ENCODE measurements around the gene MAPT. TPM values are rescaled to one million over a fixed set of nuclear protein-coding genes. Genes with fewer than 3 reads are reported as not detected.

Gene MAPT
- polyA plus RNA-seq, 3 donors: 0.04 TPM; not detected in 2

DNA sequence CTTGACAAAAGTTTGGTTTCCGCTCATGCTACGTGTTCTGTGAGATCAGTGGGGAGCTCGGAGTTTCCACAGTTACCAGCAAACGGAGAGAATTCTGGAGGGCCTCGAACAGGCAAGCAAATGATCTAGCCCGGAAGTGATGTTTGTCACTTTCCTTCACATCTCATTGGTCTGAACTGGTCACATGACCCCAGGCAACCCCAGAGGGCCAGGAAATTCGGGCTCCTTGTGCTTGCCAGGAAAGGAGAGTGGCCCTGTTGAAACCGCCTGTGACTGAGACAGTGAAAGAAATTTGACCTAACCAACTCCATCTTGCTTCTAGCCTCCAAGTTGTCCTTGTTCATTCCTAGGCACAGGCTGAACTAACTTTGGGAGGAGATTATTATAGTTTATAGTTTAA lies 26.7 kb upstream of the MAPT start:
- no peaks in the 10 kb centered on the region for H3K4me1 ChIP-seq (ENCODE audit: control insufficient read depth in 1 of 2, insufficient read depth in 2 of 2, low read length in 2 of 2)
- H3K79me2 ChIP-seq (ENCODE audit: insufficient read depth, low read length): no peaks in the 10 kb centered on the region
- no peak overlapping the region for H3K4me2 ChIP-seq (replicated peaks; ENCODE audit: extremely low read depth, low read length, poor library complexity, severe bottlenecking)
- no peak overlapping the region for H3K27ac ChIP-seq (ENCODE audit: low read depth in 1 of 2, low read length in 2 of 2)
- H3K4me1 Mint-ChIP-seq: peaks cover 7% of the 10 kb centered on the region
- H3K36me3 ChIP-seq (replicated peaks in 1 of 2; ENCODE audit: control insufficient read depth in 1 of 2, insufficient read depth in 2 of 2, low read length in 2 of 2): no peaks in the 10 kb centered on the region
- H3K27ac Mint-ChIP-seq: peak overlapping the region in 2 of 7 donors; percentile 3 to 12
- H3K9ac ChIP-seq (ENCODE audit: insufficient read depth, low read length, poor library complexity, severe bottlenecking): no peak overlapping the region
- TF ChIP-seq, protein P1, sequence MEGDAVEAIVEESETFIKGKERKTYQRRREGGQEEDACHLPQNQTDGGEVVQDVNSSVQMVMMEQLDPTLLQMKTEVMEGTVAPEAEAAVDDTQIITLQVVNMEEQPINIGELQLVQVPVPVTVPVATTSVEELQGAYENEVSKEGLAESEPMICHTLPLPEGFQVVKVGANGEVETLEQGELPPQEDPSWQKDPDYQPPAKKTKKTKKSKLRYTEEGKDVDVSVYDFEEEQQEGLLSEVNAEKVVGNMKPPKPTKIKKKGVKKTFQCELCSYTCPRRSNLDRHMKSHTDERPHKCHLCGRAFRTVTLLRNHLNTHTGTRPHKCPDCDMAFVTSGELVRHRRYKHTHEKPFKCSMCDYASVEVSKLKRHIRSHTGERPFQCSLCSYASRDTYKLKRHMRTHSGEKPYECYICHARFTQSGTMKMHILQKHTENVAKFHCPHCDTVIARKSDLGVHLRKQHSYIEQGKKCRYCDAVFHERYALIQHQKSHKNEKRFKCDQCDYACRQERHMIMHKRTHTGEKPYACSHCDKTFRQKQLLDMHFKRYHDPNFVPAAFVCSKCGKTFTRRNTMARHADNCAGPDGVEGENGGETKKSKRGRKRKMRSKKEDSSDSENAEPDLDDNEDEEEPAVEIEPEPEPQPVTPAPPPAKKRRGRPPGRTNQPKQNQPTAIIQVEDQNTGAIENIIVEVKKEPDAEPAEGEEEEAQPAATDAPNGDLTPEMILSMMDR (IDR thresholded peaks at IDR 0.05): no peak
- no peak overlapping the region for H3K4me3 Mint-ChIP-seq
- H3K27me3 ChIP-seq (ENCODE audit: control insufficient read depth in 2 of 2, insufficient read depth in 2 of 2, low read length in 2 of 2): peaks cover 0 to 7% of the 10 kb centered on the region in 2 donors
- H4K20me1 ChIP-seq (ENCODE audit: insufficient read depth, low read length): no peaks in the 10 kb centered on the region
- H2AFZ ChIP-seq (ENCODE audit: insufficient read depth, low read depth, low read length, poor library complexity, severe bottlenecking): no peak overlapping the region
- no peaks in the 10 kb centered on the region for H3K9me3 ChIP-seq (replicated peaks in 1 of 2; ENCODE audit: control insufficient read depth in 1 of 2, insufficient read depth in 1 of 2, low read length in 2 of 2)
- no peaks in the 10 kb centered on the region for H3K36me3 Mint-ChIP-seq
- H3K27me3 Mint-ChIP-seq (ENCODE audit: low read depth in 3 of 3): peaks cover 16 to 18% (median 16%) of the 10 kb centered on the region in 3 donors
- peaks cover 0 to 14% (median 6%) of the 10 kb centered on the region in 7 donors for H3K9me3 Mint-ChIP-seq
- intact Hi-C loops (cut with micrococcal nuclease): no loop called here
- 77% methylated on average over 7 of the region's 8 CpGs for WGBS (ENCODE audit: insufficient coverage)
- no peak overlapping the region for H3K4me3 ChIP-seq (replicated peaks in 1 of 3; ENCODE audit: low read depth in 2 of 3, low read length in 3 of 3)
- no peak for DNase-seq

GRCh38 chr17:45868276-45868675 lies 26.1 kb upstream of the MAPT start:
- Histone ChIP-seq H3K4me3 (replicated peaks in 1 of 3; ENCODE audit: low read depth in 2 of 3, low read length in 3 of 3) (no peak overlapping the region), H3K9ac (ENCODE audit: insufficient read depth, low read length, poor library complexity, severe bottlenecking) (no peak overlapping the region), H3K36me3 (replicated peaks in 1 of 2; ENCODE audit: control insufficient read depth in 1 of 2, insufficient read depth in 2 of 2, low read length in 2 of 2) (no peaks in the 10 kb centered on the region), H3K79me2 (ENCODE audit: insufficient read depth, low read length) (no peaks in the 10 kb centered on the region), H3K9me3 (replicated peaks in 1 of 2; ENCODE audit: control insufficient read depth in 1 of 2, insufficient read depth in 1 of 2, low read length in 2 of 2) (no peaks in the 10 kb centered on the region), H3K4me2 (replicated peaks; ENCODE audit: extremely low read depth, low read length, poor library complexity, severe bottlenecking) (no peak overlapping the region), H4K20me1 (ENCODE audit: insufficient read depth, low read length) (no peaks in the 10 kb centered on the region), H2AFZ (ENCODE audit: insufficient read depth, low read depth, low read length, poor library complexity, severe bottlenecking) (no peak overlapping the region), H3K4me1 (ENCODE audit: control insufficient read depth in 1 of 2, insufficient read depth in 2 of 2, low read length in 2 of 2) (no peaks in the 10 kb centered on the region), H3K27ac (ENCODE audit: low read depth in 1 of 2, low read length in 2 of 2) (no peak overlapping the region), H3K27me3 (ENCODE audit: control insufficient read depth in 2 of 2, insufficient read depth in 2 of 2, low read length in 2 of 2) (peaks cover 0 to 7% of the 10 kb centered on the region in 2 donors)
- Mint-ChIP-seq H3K27me3 (ENCODE audit: low read depth in 3 of 3) (peaks cover 13 to 19% (median 16%) of the 10 kb centered on the region in 3 donors), H3K36me3 (no peaks in the 10 kb centered on the region), H3K27ac (no peak overlapping the region), H3K4me1 (peaks cover 7% of the 10 kb centered on the region), H3K9me3 (peaks cover 0 to 12% (median 6%) of the 10 kb centered on the region in 7 donors), H3K4me3 (no peak overlapping the region)
- WGBS (ENCODE audit: insufficient coverage): 71% methylated on average over 3 of the region's 5 CpGs
- intact Hi-C loops (cut with micrococcal nuclease): no loop called here
- no peak for DNase-seq
- TF ChIP-seq, protein P1 (IDR thresholded peaks at IDR 0.05): no peak
